GM12874 (cell line): Measurements from ENCODE around the gene PCNP.

ENCODE experiments used
- TF ChIP-seq, protein P1 (sequence below): IDR thresholded peaks from 2 replicates; pipeline ENCODE4 v1.5.1; 2011; ENCODE audit warnings: low read depth, mild to moderate bottlenecking, control low read depth, low read length, moderate library complexity; ENCODE audit not compliant: insufficient read depth

Gene PCNP

DNA sequence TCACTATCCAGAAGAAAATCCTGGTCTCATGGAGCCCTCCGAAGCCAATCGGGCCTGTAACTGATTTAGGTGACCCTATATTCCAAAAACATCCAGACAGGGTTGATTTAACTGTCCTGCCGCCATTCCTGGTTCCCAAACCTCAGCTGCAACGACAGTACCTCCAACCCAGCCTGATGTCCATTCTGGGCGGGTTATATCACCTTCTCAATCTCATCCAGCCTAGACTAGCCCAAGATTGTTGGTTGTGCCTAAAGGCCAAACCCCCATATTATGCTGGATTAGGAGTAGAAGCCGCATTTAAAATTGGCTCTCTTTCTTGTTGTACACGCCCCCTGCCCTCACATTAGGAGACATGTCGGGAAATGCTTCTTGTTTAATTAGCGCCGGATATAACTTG lies 66.3 kb downstream of the PCNP start:
- TF ChIP-seq, protein P1, sequence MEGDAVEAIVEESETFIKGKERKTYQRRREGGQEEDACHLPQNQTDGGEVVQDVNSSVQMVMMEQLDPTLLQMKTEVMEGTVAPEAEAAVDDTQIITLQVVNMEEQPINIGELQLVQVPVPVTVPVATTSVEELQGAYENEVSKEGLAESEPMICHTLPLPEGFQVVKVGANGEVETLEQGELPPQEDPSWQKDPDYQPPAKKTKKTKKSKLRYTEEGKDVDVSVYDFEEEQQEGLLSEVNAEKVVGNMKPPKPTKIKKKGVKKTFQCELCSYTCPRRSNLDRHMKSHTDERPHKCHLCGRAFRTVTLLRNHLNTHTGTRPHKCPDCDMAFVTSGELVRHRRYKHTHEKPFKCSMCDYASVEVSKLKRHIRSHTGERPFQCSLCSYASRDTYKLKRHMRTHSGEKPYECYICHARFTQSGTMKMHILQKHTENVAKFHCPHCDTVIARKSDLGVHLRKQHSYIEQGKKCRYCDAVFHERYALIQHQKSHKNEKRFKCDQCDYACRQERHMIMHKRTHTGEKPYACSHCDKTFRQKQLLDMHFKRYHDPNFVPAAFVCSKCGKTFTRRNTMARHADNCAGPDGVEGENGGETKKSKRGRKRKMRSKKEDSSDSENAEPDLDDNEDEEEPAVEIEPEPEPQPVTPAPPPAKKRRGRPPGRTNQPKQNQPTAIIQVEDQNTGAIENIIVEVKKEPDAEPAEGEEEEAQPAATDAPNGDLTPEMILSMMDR: no peak

DNA sequence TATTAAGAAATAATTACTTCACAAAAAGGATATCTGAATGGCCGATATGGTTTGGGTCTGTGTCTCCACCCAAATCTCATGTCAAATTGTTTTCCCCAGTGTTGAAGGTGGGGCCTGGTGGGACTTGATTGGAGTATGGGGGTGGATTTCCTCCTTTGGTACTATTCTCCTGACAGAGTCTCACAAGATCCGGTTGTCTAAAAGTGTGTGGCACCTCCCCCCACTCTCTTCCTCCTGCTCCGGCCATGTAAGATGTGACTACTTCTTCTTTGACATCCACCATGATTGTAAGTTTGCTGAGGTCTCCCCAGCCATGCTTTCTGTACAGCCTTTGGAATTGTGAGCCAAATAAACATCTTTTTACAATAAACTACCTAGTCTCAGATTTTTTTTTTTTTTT lies 68.5 kb downstream of the PCNP start:
- TF ChIP-seq, protein P1: no peak

DNA sequence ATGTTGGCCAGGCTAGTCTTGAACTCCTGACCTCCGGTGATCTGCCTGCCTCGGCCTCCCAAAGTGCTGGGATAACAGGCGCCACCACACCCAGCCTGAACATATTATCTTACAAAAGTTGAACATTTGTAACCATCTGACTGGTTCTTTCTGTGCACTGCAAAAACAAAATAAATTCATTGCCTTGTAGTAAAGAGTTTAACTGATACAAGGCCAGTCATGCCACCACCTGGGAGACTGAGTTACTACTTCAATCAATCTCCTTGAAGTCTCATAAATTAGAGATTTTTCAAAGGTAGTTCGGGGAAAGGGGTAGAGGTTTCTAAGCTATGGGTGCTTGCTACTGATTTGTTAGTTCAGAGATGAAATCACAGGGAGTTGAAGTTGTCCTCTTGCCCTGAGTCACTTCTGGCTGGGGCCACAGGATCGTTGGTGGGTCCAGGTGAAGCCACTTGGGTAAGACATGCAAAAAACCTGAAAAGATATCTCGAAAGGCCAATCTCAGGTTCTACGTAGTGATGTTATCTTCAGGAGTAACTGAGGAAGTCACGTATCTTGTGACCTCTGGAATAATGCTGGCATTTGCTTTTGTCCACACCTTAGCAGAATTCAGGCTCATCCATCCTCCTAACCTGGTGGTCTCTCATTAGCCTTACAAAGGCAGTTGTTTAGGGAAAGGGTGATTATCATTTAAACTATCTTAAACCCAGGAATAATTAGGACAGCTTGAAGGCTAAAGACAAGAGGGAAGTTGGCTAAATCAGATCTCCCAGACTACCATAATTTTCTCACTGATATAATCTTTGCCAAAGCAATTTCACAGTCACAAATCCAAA lies 69.2 kb downstream of the PCNP start:
- TF ChIP-seq, protein P1: no peak
